MCF 10A (cell line): ENCODE results near the gene HMGCS2. TPM values are rescaled to one million over a fixed set of nuclear protein-coding genes. Genes with fewer than 3 reads are reported as not detected.

Experiments used
- BruUV-seq: library from RNA; stranded (reverse); fragments of 400-500 nt; replicated peaks from 2 replicates; lab custom pipeline; 2021; lab: Mats Ljungman, UMichigan
- CTCF ChIA-PET: fragments of 300-600 bp; sonication (Branson Sonifier 250); formaldehyde crosslinking; extraction: SDS; loops from one replicate; lab custom pipeline; 2021; ENCODE audit warnings: antibody characterized with exemption, inconsistent platforms; lab: Yijun Ruan, JAX
- POLR2A ChIA-PET: fragments of 300-600, 350-650 bp; sonication (Branson Sonifier 250); formaldehyde crosslinking; extraction: SDS; loops from one replicate; lab custom pipeline; 2020; ENCODE audit warnings: antibody characterized with exemption, inconsistent platforms; lab: Yijun Ruan, JAX
- DNase-seq: peaks from one replicate; pipeline ENCODE4 v3.0.0-alpha.2; 2018; ENCODE audit not compliant: unreplicated experiment
- H3K27ac Mint-ChIP-seq: one replicate; pipeline ENCODE4 v1.8.0; 2022; ENCODE audit warnings: mild to moderate bottlenecking, low read depth, mixed read lengths; ENCODE audit not compliant: unreplicated experiment
- H3K27me3 Mint-ChIP-seq: one replicate; pipeline ENCODE4 v1.8.0; 2022; ENCODE audit warnings: mixed read lengths; ENCODE audit not compliant: insufficient read depth, unreplicated experiment
- H3K36me3 Mint-ChIP-seq: one replicate; pipeline ENCODE4 v1.8.0; 2022; ENCODE audit warnings: mild to moderate bottlenecking, moderate library complexity, mixed read lengths; ENCODE audit not compliant: insufficient read depth, unreplicated experiment
- H3K4me1 Mint-ChIP-seq: one replicate; pipeline ENCODE4 v1.8.0; 2022; ENCODE audit warnings: mixed read lengths; ENCODE audit not compliant: insufficient read depth, unreplicated experiment
- H3K4me3 Mint-ChIP-seq: one replicate; pipeline ENCODE4 v1.8.0; 2022; ENCODE audit warnings: mild to moderate bottlenecking, moderate library complexity, mixed read lengths; ENCODE audit not compliant: unreplicated experiment
- H3K9me3 Mint-ChIP-seq: one replicate; pipeline ENCODE4 v1.8.0; 2022; ENCODE audit warnings: mixed read lengths; ENCODE audit not compliant: unreplicated experiment
- CTCF ChIP-seq: fragments of 200-600 bp; IDR thresholded peaks from one replicate; pipeline ENCODE4 v1.8.0; 2022; ENCODE audit warnings: antibody characterized with exemption, mild to moderate bottlenecking; ENCODE audit not compliant: unreplicated experiment
- intact Hi-C: fragments of 100-400 bp; cut with micrococcal nuclease; formaldehyde crosslinking; loops from 2 replicates; pipeline ENCODE4 v1.14.1; 2022
- total RNA-seq: library from RNA; stranded (reverse); gene quantifications from 2 replicates; pipeline ENCODE4 v1.2.3, GENCODE V29; 2022

HMGCS2 gene
- total RNA-seq, 1 experiment from 2014 or later = not detected

DNA sequence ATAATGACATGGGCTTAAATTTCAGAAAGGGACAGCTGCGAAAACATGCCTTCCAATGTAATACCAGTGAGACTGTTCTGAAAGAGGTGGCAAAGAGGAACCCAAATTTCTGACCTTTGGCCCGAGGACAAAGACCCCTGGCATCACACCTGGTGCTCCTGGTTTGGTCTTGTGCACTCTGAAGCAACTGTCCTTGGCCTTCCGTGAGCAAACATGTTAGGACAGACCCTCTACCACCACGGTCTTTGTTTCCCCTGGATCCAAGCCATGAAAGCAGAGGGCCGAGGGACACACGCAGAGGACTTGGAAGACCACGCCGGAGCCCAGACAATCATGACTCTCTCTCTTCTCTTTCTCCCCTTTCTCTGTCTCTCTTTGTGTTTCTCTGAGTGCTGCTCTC is 36.5 kb upstream of the HMGCS2 start:
- intact Hi-C loops = loop anchor here (5.0 kb wide), 1 partner anchor 342 kb away; no protein-coding TSS in a partner anchor
- H3K36me3 Mint-ChIP-seq = no peaks in the 10 kb centered on the region
- CTCF ChIA-PET = interaction anchor here (0.7 kb wide), 1 partner anchor 64 kb away, joined by 5 read pairs; no protein-coding TSS in a partner anchor
- no peak for TF ChIP-seq CTCF
- POLR2A ChIA-PET = no interaction called here
- peaks cover 40% of the 10 kb centered on the region for H3K27me3 Mint-ChIP-seq
- BruUV-seq = no TSS peak
- H3K4me1 Mint-ChIP-seq = no peaks in the 10 kb centered on the region
- no peaks in the 10 kb centered on the region for H3K9me3 Mint-ChIP-seq
- DNase-seq = no peak
- H3K27ac Mint-ChIP-seq = no peak overlapping the region
- no peak overlapping the region for H3K4me3 Mint-ChIP-seq

DNA sequence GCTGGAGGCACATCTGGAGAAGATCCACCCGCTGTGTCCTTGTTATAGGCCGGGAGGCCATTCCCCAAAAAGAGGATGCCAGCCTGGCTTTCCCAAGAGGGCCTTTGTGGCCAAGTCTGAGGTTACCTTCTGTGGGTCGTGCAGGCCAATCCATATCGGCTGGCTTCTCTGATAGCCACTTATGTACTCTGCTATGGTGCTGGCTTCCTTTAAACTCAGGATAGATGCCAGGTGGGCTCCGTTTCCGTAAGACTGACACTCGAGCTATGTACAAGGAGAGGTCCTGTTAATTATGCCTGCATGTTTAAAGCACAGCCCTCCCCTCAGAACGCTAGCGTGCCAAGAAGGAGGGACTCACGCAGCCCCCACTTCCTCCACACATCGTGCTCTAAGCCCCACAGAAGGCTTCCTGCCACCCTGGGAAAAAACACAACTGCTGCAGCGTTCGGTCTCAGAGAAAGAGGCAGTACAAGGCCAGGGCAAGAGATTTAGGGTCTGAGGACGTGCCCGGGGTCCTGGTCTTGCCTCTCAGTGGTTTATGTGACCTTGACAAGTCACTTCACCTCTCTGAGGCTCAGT is 31.0 kb upstream of the HMGCS2 start:
- Mint-ChIP-seq H3K27me3 (peaks cover 2% of the 10 kb centered on the region), H3K9me3 (no peaks in the 10 kb centered on the region), H3K4me3 (no peak overlapping the region), H3K4me1 (peaks cover 6% of the 10 kb centered on the region), H3K36me3 (no peaks in the 10 kb centered on the region), H3K27ac (no peak overlapping the region)
- no peak for DNase-seq
- POLR2A ChIA-PET = no interaction called here
- no peak for TF ChIP-seq CTCF
- intact Hi-C loops = no loop called here
- CTCF ChIA-PET = interaction anchor here (0.6 to 2.6 kb wide), 2 partner anchors 9 to 127 kb away, joined by 3 to 9 read pairs; no protein-coding TSS in a partner anchor
- BruUV-seq = no TSS peak

- Mint-ChIP-seq H3K27me3 (no peaks in the 10 kb centered on the region), H3K4me1 (peaks cover 6% of the 10 kb centered on the region), H3K4me3 (no peak overlapping the region), H3K27ac (no peak overlapping the region), H3K36me3 (no peaks in the 10 kb centered on the region), H3K9me3 (no peaks in the 10 kb centered on the region)
- TF ChIP-seq CTCF = no peak
- intact Hi-C loops = no loop called here
- DNase-seq = no peak
- ChIA-PET CTCF (interaction anchor here (0.6 to 2.6 kb wide), 2 partner anchors 10 to 128 kb away, joined by 3 to 9 read pairs; no protein-coding TSS in a partner anchor), POLR2A (no interaction called here)
- no TSS peak for BruUV-seq
Observed at GRCh38 chr1:119799003-119799402, 30.3 kb upstream of the HMGCS2 start.

DNA sequence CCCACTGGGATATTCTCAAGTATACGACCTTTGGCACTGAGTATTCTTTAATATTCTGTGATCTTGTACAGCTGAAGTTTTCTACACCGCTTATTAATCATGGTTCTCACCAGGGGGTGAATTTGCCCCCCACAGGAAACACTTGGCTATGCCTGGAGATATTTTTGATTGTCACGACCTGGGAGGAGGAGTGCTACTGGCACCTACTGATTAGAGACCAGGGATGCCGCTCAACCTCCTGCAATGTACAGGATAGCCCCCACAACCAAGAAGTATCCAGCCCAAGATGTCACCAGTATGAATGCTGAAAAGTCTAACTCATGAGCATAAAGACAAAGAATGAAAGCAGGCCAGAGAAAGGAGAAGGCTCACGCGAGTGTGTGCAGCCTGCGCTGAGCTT is 28.9 kb upstream of the HMGCS2 start:
- Mint-ChIP-seq H3K27ac (no peak overlapping the region), H3K9me3 (no peaks in the 10 kb centered on the region), H3K36me3 (no peaks in the 10 kb centered on the region), H3K27me3 (no peaks in the 10 kb centered on the region), H3K4me3 (no peak overlapping the region), H3K4me1 (peaks cover 6% of the 10 kb centered on the region)
- POLR2A ChIA-PET = no interaction called here
- DNase-seq = no peak
- intact Hi-C loops = no loop called here
- no peak for TF ChIP-seq CTCF
- no TSS peak for BruUV-seq
- CTCF ChIA-PET = interaction anchor here (0.7 to 3.0 kb wide), 2 partner anchors 9 to 11 kb away, joined by 3 to 12 read pairs; no protein-coding TSS in a partner anchor
